GM21381 (cell line): ENCODE measurements around the gene CERS5.

Experiments
- ATAC-seq: cut with Tn5 transposase; IDR thresholded peaks from one replicate; pipeline ENCODE4 v1.9.1; 2021; ENCODE audit warnings: mild to moderate bottlenecking, moderate library complexity; ENCODE audit not compliant: unreplicated experiment

Gene CERS5

GRCh38 chr12:50082644-50083043, 84.5 kb downstream of the CERS5 start:
- ATAC-seq, result no peak

- ATAC-seq, result no peak
Measured at GRCh38 chr12:50081096-50081808, 85.9 kb downstream of the CERS5 start.

- ATAC-seq, result no peak
Measured at GRCh38 chr12:50079771-50080170, 87.4 kb downstream of the CERS5 start.
